ENCODE measurements around the gene GNG5.
"Not testable (repeated sequence)": the region's sequence is repeated elsewhere in the genome, so short reads cannot be mapped to it uniquely, and the experiment has no call there.

DNA sequence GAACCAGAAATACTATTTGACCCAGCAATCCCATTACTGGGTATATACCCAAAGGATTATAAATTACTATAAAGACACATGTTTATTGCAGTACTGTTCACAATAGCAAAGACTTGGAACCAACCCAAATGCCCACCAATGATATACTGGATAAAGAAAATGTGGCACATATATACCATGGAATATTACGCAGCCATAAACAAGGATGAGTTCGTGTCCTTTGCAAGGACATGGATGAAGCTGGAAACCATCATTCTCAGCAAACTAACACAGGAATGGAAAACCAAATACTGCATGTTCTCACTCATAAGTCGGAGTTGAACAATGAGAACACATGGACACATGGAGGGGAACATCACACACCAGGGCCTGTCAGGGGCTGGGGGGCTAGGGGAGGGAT is 57.7 kb downstream of the GNG5 start:
- not testable (repeated sequence) for TF ChIP-seq POLR2A (IDR thresholded peaks at IDR 0.05; ENCODE audit: low read length); GATA1 (IDR thresholded peaks at IDR 0.05; ENCODE audit: low read depth, low read length)
